HG02870 (cell line): ENCODE measurements around the gene TDRD9.

Experiments used
- ATAC-seq: cut with Tn5 transposase; IDR thresholded peaks from one replicate; pipeline ENCODE4 v1.9.1; 2021; ENCODE audit warnings: mild to moderate bottlenecking, moderate library complexity; ENCODE audit not compliant: unreplicated experiment

TDRD9 gene

DNA sequence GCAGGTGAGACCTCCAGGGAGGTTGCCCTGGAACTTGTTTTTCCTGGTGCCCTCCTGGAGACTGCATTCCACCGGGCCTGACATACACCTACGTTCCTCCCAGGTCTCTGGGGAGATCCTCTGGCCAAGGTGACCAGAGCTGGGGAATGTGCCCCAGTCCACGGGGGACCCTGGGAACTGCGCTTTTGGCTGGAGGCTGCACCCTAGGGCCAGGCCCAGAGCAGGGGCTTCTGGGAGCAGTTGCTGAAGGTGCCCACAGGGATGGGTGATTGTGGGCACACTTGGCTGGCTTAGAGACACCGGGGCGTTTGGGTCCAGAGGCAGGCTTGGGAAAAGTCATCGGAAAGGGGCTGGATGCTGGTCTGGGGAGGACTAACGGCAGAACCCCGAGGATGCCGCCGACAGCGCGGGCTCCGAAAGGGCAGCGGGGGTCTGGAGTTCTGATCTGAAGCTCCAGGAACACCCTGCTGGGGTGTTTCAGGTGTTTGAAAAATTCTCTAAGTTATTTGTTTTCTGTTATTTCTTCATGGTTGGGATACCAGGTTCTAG, 36.5 kb upstream of the TDRD9 start:
- ATAC-seq: no peak

DNA sequence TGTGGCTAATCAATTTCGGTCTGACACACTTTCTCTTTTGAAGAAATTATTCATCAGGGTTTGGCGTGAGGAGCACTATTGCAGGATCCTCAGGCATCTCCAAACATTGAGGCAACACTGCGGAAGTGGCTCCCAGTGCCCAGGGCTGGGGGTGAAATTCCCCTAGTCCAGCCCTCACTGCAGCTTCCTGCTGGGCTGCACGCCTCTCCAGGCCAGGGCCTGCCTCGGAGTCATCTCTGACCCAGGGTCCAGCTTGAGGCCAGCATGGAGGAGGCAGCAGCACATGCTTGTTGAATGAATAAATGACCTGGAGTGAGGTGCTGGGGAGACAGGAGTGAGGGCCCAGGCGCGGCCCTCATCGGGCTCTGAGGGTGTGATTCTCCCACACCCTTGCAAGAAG, 36.0 kb upstream of the TDRD9 start:
- ATAC-seq: no peak

DNA sequence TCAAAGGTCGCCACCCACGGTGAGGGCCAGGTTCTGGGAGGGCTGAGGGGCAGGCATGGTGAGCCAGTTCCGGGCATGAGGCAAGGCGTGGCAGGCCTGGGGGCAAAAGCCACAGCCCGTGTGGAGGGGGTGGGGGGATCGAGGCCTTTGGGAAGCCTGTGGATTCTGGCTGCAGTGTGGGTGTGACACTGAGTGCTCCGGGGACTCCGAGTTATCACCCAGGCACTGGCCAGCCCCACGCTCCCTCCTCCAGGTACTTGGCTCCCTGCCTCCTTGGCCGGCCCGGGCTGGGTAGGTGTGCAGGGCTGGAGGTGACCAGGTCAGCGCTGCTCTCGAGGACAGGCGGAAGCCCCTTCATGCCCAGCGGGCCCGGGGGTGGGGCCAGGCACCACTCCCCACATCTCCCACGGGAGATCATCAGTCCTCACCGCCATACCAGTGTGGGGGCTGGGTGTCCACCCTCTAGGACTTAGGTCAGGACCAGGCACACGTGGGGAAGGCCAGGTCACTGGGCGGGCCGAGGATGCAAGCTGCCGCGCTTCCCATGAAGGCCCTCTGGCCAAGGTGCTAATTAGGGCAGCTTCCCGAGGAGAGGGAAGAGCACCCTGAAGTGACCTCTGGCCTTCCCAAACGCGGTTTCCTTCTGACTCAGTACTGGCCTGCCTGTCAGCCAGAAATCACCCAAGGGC, 34.1 kb upstream of the TDRD9 start:
- no peak for ATAC-seq

DNA sequence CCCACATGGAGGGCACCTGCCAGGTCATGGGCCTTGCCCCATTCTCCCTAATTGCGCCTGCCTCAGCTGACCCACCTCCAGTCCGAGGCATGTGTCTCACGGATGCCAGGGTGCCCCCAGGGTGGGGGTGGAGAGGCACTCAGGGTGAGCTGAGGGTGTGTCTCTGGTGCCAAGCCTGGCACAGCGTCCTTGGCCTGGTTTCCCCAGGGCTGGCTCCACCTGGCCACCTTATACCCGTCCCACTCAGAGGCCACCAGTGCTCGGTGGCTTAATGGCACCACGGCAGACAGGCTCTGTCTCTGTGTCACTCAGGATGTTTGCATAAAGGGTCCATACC, 33.6 kb upstream of the TDRD9 start:
- ATAC-seq: no peak

DNA sequence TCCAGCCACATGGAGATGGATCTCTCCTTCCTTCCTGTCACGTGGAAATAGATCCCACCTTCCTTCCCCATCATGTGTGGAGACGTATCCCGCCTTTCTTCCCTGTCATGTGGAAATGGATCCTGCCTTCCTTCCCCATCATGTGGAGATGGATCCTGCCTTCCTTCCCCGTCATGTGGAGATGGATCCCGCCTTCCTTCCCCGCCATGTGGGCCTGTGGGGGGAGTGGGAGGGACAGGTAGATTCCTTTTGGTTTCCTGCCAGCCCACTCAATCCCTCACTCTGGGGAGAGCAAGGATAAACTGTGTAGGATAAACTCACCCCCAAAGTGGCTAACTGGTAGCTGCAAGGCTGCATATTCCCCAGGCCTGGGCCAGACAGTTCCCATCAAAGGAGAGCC, 31.7 kb upstream of the TDRD9 start:
- no peak for ATAC-seq

DNA sequence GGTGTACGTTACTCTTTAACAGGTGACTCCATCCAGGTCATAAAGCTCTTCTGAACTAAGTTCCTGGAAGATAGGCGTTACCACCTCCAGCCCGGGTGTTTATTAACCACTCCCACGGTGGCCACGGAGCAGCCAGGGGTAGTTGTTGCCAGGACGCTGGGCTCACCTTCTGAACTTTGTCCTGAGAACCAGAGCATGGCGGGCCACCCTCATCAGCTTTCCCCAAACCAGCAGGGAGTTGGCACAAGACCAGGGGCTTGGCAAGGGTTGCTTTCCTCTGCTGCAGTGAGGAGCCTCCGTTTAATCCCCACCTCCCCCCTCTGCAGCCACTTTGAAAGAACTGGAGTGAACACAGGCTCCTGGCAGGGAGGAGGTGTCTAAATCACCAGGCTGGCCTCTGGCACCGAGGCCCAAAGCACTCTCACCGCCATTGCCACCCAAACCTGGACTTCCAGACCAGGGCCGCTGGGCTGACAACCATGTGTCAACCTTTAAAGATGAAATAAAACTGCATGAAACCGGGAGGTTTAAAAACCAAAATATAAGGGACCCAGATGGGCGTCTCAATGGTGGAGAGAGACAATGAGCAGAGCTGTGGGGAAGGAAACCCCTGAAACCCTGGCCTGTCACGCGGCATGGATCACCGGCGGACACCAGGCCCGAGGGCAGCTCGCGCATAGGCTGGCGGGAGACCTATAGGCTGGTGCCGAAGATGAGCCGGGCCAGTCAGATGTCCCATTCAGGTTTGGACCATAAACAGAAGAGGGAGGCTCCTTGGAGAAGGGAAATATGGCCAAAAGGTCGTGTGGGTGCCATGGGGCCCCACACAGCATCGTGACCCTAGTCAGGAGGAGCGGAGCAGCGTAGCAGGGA, 30.9 kb upstream of the TDRD9 start:
- no peak for ATAC-seq

DNA sequence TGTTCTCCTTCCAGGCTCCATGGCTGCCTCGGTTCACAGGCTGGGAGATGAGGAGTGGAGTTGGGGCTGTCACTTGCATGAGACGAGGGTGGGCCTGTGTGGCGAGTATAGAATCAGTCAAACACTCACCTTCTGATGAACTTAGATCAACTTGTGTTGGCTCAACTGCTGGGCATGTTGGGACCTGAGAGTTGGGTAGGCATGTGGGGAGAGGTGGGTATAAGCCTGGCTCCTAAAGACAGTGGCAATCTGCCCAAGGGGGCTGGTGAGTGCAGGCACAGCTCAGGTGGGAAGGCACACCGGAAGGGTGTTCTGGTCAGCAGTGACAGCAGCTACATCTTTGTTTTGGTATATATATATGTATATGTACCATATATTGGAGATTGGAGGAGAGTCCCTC, 30.1 kb upstream of the TDRD9 start:
- ATAC-seq: no peak

DNA sequence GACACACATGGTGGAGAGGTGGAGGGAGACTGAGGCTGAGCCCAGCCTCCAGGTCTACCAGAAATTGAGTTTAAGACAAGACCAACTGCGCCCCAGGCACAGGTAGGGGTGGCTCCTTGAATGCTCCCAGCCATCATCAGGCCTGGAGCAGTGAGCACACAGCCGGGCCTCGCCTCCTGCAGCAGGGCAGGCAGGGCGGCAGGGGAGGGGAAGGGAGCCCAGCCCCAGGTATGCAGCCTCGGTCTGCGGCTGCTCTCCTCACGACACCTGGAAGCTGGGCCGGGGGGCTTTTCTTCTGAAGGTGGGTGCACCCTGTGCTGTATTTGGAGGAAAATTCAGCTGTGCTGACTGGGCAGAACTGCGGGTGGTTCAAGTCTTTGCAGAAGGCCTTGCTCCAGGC, 29.5 kb upstream of the TDRD9 start:
- ATAC-seq: no peak

DNA sequence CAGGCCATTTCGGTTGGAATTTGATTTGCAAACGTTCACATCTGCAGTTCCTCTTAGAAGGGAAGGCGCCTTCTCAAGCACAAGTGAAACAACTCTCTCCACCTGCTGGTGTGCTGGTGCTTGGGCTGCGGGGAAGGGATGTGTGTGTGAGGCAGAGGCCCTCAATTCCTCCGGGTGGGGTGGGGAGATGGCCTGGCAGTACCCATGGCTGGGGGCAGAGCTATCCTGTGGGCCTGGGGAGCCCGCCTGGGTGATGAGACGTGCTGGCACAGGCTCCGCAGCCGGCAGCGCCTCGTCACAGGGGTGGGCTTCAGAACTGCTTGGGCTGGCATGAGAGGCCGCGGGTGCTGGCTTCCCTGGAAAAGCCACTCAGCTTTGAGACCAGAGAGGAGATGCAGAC, 28.9 kb upstream of the TDRD9 start:
- no peak for ATAC-seq

DNA sequence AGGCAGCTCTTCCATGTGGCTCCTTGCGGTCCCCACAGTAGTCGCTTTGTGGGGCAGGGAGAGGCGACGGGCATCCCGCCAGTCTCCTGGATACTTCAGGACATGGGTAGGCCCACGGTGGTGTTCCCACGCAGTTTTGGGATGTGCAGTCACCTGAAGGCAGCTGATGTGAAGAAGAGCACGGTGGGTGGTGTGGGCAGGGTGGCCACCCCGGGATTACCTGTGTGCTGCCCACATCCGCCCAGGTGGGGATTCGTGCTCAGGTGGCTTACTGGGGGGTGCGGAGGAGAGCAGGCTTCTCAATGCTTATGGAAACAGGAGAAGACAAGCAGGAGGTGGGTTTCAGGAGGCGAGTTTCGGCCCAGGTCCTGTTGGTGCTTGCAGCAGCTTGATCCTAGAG, 28.4 kb upstream of the TDRD9 start:
- ATAC-seq: no peak

DNA sequence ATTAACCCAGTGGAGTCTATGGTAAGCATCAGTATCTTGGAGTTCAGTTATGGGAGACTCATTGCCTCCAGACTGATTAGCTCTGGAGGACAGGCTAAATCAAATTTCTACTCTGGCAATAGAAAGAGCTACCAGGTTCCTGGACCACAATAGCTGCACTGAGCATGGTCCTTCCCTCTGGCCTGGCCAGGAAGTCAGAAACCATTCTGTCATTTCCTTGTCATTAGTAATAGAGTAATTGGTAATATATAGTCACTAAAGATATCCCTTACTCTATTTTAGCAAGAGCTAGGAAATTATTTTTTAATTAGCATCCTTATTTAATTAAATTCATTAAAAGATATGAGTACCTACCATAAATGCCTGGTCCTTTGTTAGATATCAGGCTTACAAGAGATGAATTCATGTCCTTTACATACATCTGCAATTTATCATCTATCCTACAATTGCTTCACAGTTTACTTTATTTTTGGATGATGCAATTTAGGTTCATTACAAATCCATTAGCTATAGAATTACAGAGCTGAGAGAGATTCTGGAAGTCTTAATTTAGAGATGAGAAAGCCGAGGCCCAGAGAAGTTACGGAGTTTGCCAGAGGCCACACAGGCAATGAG, 23.7 kb upstream of the TDRD9 start:
- no peak for ATAC-seq

DNA sequence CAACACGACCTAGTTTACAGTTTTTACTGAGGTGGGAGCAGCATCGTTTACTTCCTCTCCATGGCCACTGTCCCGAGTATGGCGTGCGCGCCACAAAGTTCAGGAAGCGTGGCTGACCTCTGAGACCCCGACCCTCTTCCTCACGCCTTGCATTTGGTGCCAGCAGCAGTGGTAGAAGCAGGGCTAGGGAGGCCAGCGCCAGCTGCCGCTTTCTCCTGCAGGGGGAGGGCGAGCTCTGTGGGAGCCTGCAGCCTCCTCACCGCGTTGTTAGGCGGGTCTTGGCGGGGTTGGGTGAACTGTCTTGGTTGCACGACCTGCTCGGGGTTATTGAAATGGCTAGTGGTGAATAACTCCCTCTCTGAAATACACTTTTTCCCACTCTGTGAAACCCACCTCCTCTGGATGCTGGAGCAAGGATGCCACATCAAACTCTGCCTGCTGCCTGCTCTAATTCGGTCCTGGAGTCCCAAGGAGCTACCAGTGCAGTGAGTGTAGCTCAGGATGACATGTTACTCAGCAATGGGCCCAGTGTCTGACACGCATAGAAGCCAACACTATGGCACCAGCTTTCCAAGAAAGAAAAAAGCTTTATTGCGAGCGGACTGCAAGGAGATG, 22.3 kb upstream of the TDRD9 start:
- no peak for ATAC-seq

DNA sequence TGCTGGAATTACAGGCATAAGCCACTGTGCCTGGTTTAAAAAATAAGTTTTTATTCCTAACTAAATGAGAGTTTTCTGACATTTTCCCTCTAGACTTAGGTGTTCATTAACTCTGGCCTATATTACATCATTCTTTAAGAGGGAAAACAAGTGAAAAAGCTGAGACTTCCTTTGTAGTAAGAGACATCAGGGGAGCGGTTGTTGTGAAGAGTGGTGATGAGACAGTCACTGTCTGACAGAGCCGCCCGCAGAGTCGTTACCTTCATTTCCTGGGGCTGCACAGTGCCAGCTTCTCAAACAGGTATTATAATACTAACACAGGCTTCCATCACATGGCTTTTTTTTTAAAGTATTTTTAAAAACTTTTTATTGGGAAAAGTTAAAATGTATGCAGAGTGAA, 19.7 kb upstream of the TDRD9 start:
- ATAC-seq: no peak

DNA sequence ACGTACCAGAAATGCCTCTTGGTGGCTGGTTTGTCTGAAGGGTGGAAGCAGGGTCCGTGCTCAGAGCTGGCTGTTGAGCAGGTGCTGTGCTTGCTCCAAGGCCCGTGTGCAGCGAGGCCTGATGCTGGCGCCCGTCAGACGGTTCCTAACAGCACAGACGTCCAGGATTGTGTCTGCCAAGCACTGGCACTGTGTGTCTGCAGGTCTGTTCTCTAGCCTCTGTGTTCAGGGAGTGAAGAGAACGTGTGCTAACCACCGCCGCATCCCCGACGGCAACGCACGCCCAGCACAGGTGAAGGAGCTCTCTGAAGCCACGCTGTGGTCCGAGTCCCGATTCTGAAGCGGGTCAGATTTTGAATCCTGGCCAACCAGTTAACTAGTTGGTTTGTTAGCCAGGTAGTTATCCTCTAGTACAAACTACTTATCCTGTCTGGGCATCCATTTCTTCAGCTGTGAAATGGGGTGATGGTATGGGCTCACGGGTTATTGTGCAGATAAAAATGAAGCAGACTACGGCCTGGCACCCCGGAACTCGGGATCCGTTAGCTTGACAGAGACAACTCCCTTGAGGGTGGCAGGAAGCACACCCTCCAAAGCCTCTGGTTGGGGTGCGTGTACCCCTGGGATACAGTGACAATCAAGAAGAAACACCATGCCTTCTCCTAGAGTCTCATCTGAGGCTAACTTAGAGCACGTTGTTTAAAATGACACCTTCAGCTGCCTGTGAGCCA, 18.6 kb upstream of the TDRD9 start:
- no peak for ATAC-seq

DNA sequence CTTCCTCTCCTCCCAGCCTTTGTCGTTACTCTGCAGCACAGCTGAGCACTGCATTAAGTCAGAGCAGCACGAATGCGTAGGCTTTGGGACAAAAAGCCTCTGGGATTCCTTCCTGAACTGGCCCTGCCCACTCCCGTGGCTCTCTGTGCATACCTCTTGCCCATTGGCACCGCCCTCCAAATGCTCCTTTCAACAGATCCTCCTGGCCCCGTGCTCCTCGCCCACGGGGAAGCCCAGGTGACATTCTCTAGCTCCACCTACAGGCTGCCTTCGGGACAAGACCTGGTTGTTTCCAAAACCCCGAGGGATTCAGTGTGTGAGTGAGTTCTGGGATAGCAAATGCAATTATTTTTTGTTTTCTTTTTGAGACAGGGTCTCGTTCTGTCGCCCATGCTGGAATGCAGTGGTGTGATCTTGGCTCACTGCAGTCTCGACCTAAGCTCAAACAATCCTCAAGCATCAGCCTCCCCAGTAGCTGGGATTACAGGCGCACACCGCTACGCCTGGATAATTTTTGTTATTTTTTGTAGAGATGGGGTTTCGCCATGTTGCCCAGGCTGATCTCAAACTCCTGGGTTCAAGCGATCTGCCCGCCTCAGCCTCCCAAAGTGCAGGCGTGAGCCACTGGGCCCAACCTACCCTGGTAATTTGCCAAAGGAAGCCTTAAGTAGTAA, 17.9 kb upstream of the TDRD9 start:
- ATAC-seq: no peak

DNA sequence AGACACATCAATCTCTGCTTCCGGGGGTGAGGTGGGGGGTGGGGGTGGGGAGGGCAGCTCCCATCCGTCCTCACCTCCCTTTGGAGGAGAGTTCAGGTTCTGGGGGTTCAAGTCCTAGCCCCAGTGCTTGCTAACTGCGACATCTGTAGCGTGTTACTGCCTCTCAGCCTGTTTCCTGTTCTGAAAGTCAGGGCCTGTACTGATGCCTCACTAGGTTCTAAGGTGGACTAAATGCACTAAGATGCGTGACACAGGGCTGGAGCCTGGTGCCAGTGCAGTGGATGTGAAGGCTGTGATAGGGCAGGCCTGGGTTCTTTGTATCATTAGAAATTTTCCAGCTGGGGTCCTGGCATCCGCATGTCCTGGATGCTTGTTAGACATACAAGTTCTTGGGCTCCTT, 17.3 kb upstream of the TDRD9 start:
- ATAC-seq: no peak

DNA sequence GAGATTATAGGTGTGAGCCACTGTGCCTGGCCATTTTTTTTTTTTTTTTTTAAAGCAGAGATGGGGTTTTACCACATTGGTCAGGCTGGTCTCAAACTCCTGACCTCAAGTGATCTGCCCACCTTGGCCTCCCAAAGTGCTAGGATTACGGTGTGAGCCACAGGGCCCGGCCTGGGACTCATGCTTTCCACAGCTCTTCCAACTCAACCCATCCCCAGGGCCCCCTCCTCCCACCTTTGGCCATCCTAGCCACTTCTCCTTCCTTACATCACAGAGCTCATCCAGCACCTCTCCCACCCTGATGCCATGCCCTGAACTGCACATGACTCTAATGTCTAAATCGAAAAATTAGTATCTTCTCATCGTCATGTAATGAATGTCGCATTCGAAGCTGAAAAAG, 12.6 kb upstream of the TDRD9 start:
- no peak for ATAC-seq

DNA sequence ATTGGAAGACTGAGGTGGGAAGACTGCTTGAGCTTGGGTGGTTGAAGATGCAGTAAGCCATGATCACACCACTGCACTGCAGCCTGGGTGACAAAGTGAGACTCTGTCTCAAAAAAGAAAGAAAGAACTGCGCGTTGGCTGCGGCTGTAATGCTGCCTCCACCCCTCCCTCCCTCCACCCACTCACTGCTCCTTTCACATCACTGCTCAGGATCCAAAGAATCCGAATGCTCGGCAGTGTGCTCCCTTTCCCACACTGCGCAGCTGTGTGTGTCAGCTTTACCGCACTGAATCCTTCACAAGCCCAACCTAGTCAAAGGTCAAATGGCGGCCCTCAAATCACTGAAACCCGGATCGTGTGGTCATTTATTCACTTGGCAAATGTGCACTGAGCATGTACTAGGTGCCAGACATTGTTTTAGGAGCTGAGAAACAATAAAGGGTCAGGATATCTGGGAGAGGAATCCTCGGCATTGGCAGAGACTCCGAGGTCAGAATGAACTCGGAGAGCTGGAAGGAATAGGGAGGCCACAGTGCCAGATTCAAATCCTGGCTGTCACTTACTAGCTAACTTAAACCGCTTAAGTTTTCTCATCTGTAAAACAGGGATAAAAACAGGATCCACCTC, 11.5 kb upstream of the TDRD9 start:
- ATAC-seq: no peak

DNA sequence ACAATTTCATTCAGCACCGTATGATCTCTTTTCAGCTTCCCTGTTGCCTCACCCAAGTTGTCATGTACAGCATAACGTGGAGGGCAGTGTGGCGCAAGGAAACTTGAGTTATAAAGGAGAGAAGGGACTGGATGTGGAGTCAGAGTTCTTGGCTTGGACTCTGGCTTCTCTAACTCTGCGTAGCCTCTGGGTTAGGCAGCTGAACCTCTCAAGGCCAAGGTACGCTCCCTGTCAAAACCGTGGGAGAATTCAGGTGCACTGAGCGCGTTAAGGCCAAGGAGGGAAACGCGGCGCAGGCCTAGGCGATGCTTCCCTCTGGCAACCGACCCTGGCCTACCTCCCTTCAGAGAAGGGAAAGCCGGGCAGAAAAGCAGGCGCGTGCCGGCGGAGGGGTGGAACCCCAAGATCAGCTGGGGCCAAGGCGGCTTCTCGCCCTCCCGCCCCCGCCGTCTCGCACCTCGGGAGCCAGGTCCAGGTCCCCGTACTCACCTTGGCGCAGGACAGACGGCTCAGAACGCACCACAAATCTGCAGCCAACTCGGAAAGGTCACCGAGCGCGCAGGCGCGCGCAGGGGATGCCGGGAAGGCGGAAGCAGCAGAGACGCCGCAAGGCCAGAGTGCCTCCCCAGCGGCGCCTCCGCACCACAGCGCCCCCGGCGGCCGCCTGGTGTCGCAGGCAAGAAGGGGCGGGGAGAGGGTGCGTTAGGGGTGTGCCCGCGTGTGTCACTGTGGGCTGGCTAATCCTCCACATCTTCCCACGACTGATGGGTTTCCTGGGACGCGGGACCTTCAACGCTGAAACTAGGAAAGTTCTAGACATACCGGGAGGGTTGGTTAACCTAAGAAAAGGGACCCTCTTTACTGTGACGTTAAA, 7.0 kb upstream of the TDRD9 start:
- ATAC-seq: peak; percentile 83
